GM19455 (cell line): ENCODE data around the gene ST13.
"Not testable (repeated sequence)": the region's sequence is repeated elsewhere in the genome, so short reads cannot be mapped to it uniquely, and the experiment has no call there.

ENCODE experiments used
- ATAC-seq: cut with Tn5 transposase; IDR thresholded peaks from one replicate; pipeline ENCODE4 v1.9.1; 2021; ENCODE audit not compliant: unreplicated experiment

The ST13 gene

GRCh38 chr22:40856513-40857308 is at the start of gene ST13, which contains the start of gene XPNPEP3:
TSS of gene ST13 (minus strand) at chr22:40856639. CDS start at chr22:40856540, 99 bp downstream.
TSS of gene XPNPEP3 (plus strand) at chr22:40857148. CDS start at chr22:40857182, 34 bp downstream.
- ATAC-seq, result peak; percentile 90

GRCh38 chr22:40904101-40904500 is 47.7 kb upstream of the ST13 start:
- ATAC-seq, result no peak

- no peak for ATAC-seq
These were observed 42.5 kb upstream of the ST13 start for GRCh38 chr22:40898850-40899357.

- ATAC-seq, result no peak
These were observed 38.0 kb upstream of the ST13 start for GRCh38 chr22:40894417-40894816.

GRCh38 chr22:40890881-40891280 is 34.4 kb upstream of the ST13 start:
- ATAC-seq, result no peak

- no peak for ATAC-seq
These were observed 32.7 kb upstream of the ST13 start for GRCh38 chr22:40889116-40889515.

GRCh38 chr22:40878922-40879321 is 22.5 kb upstream of the ST13 start:
- ATAC-seq, result no peak

- ATAC-seq, result no peak
These were observed 21.0 kb upstream of the ST13 start for GRCh38 chr22:40877488-40877887.

GRCh38 chr22:40876907-40877306 is 20.5 kb upstream of the ST13 start:
- no peak for ATAC-seq

- no peak for ATAC-seq
These were observed 18.7 kb upstream of the ST13 start for GRCh38 chr22:40875111-40875510.

- ATAC-seq, result no peak
These were observed 17.6 kb upstream of the ST13 start for GRCh38 chr22:40874016-40874415.

- ATAC-seq, result not testable (repeated sequence)
These were observed 11.9 kb upstream of the ST13 start for GRCh38 chr22:40868379-40868778.

GRCh38 chr22:40867109-40867508 is 10.7 kb upstream of the ST13 start:
- no peak for ATAC-seq

GRCh38 chr22:40862537-40862936 is 6.1 kb upstream of the ST13 start:
- no peak for ATAC-seq

GRCh38 chr22:40862013-40862412 is 5.6 kb upstream of the ST13 start, which contains the start of gene DNAJB7:
TSS of gene DNAJB7 (minus strand) at chr22:40862113. CDS start at chr22:40861994, 119 bp downstream.
- no peak for ATAC-seq

- ATAC-seq, result no peak
These were observed 943 bp upstream of the ST13 start for GRCh38 chr22:40857309-40857855.

GRCh38 chr22:40855979-40856512 is 393 bp downstream of the ST13 start:
- ATAC-seq, result peak; percentile 25

GRCh38 chr22:40855071-40855978 is 1.1 kb downstream of the ST13 start:
- no peak for ATAC-seq

GRCh38 chr22:40853961-40854360 is 2.5 kb downstream of the ST13 start:
- no peak for ATAC-seq

- no peak for ATAC-seq
These were observed 3.1 kb downstream of the ST13 start for GRCh38 chr22:40853333-40853732.

- ATAC-seq, result not testable (repeated sequence)
These were observed 10.6 kb downstream of the ST13 start for GRCh38 chr22:40845816-40846215.
